GM23338 (cell line): ENCODE results near the gene CPXM2. TPM values are rescaled to one million over a fixed set of nuclear protein-coding genes. Genes with fewer than 3 reads are reported as not detected.

ENCODE experiments used
- ATAC-seq: fragments of 200-7000 bp; cut with Tn5 transposase; 3 replicates; pipeline ENCODE4 v1.9.1; 2020
- DNase-seq: peaks from one replicate; pipeline ENCODE4 v3.0.0-alpha.2; 2015; ENCODE audit warnings: low spot score
- H2AFZ ChIP-seq: fragments of 200-600 bp; sonication (generic); 2 replicates; pipeline ENCODE4 v1.8.0; 2016; ENCODE audit warnings: antibody characterized with exemption, mild to moderate bottlenecking, moderate library complexity
- H3F3A ChIP-seq: fragments of 200-600 bp; sonication (generic); replicated peaks from 2 replicates; pipeline ENCODE4 v1.8.0; 2017; ENCODE audit warnings: antibody characterized with exemption, mixed run types, low read depth
- H3K27ac ChIP-seq: fragments of 200-600 bp; sonication (generic); 2 replicates; pipeline ENCODE4 v1.6.1; 2016; ENCODE audit warnings: low read depth
- H3K27me3 ChIP-seq: fragments of 200-600 bp; sonication (generic); 2 replicates; pipeline ENCODE4 v1.8.0; 2016; ENCODE audit warnings: mild to moderate bottlenecking, mixed run types, moderate library complexity; ENCODE audit not compliant: insufficient read depth
- H3K36me3 ChIP-seq: fragments of 200-600 bp; sonication (generic); 2 replicates; pipeline ENCODE4 v1.8.0; 2016; ENCODE audit warnings: mild to moderate bottlenecking; ENCODE audit not compliant: insufficient read depth
- H3K4me1 ChIP-seq: fragments of 200-600 bp; sonication (generic); 2 replicates; pipeline ENCODE4 v1.8.0; 2016; ENCODE audit warnings: mild to moderate bottlenecking, moderate library complexity; ENCODE audit not compliant: insufficient read depth
- H3K4me2 ChIP-seq: fragments of 200-600 bp; sonication (generic); 2 replicates; pipeline ENCODE4 v1.7.1; 2017; ENCODE audit warnings: mixed run types
- H3K4me3 ChIP-seq: fragments of 200-600 bp; sonication (generic); 2 replicates; pipeline ENCODE4 v1.6.1; 2016; ENCODE audit warnings: mixed run types
- H3K79me2 ChIP-seq: fragments of 200-600 bp; sonication (generic); replicated peaks from 2 replicates; pipeline ENCODE4 v1.8.0; 2017; ENCODE audit warnings: mild to moderate bottlenecking; ENCODE audit not compliant: insufficient read depth
- H3K9me2 ChIP-seq: fragments of 200-600 bp; sonication (generic); 2 replicates; pipeline ENCODE4 v1.8.0; 2017; ENCODE audit not compliant: insufficient read depth
- H4K20me1 ChIP-seq: fragments of 200-600 bp; sonication (generic); replicated peaks from 2 replicates; pipeline ENCODE4 v1.8.0; 2017; ENCODE audit warnings: mild to moderate bottlenecking; ENCODE audit not compliant: insufficient read depth
- H3K27ac Mint-ChIP-seq: 2 replicates; pipeline ENCODE4 v1.8.0; 2020; ENCODE audit warnings: inconsistent platforms, mild to moderate bottlenecking, moderate library complexity, mixed read lengths
- H3K27me3 Mint-ChIP-seq: 3 replicates; pipeline ENCODE4 v1.8.0; 2022; ENCODE audit warnings: low read depth, mild to moderate bottlenecking, moderate library complexity, mixed read lengths, inconsistent platforms; ENCODE audit not compliant: insufficient read depth, poor library complexity
- H3K36me3 Mint-ChIP-seq: 3 replicates; pipeline ENCODE4 v1.8.0; 2021; ENCODE audit warnings: low read depth, mild to moderate bottlenecking, inconsistent platforms, moderate library complexity, mixed read lengths
- H3K4me1 Mint-ChIP-seq: 3 replicates; pipeline ENCODE4 v1.8.0; 2020; ENCODE audit warnings: mild to moderate bottlenecking, inconsistent platforms, mixed read lengths
- H3K4me3 Mint-ChIP-seq: 3 replicates; pipeline ENCODE4 v1.8.0; 2021; ENCODE audit warnings: moderate library complexity, mild to moderate bottlenecking, inconsistent platforms, mixed read lengths
- H3K9me3 Mint-ChIP-seq: 3 replicates; pipeline ENCODE4 v1.8.0; 2020; ENCODE audit warnings: moderate library complexity, mild to moderate bottlenecking, inconsistent platforms, mixed read lengths
- CREB1 ChIP-seq: fragments of 250-450 bp; sonication (Bioruptor Pico); IDR thresholded peaks from 2 replicates; pipeline ENCODE4 v1.5.0; 2020; ENCODE audit warnings: low read depth, mild to moderate bottlenecking, moderate library complexity
- ETS1 ChIP-seq: IDR thresholded peaks from 2 replicates; pipeline ENCODE4 v1.6.1; 2016; ENCODE audit warnings: antibody characterized with exemption
- EZH2 ChIP-seq: fragments of 200-600 bp; sonication (generic); IDR thresholded peaks from one replicate; pipeline ENCODE4 v1.8.0; 2017; ENCODE audit warnings: antibody characterized with exemption, mild to moderate bottlenecking, low read depth; ENCODE audit not compliant: unreplicated experiment
- EZH2phosphoT487 ChIP-seq: fragments of 200-600 bp; sonication (generic); IDR thresholded peaks from one replicate; pipeline ENCODE4 v1.8.1; 2018; ENCODE audit warnings: antibody characterized with exemption; ENCODE audit not compliant: unreplicated experiment
- JUNB ChIP-seq: IDR thresholded peaks from one replicate; pipeline ENCODE4 v1.6.1; 2016; ENCODE audit warnings: antibody characterized with exemption; ENCODE audit not compliant: unreplicated experiment
- NANOG ChIP-seq: IDR thresholded peaks from 2 replicates; pipeline ENCODE4 v1.6.1; 2016; ENCODE audit warnings: antibody characterized with exemption, borderline replicate concordance
- POLR2AphosphoS5 ChIP-seq: IDR thresholded peaks from 2 replicates; pipeline ENCODE4 v1.6.1; 2016; ENCODE audit warnings: antibody characterized with exemption, low read depth
- REST ChIP-seq: IDR thresholded peaks from one replicate; pipeline ENCODE4 v1.6.1; 2018; ENCODE audit warnings: antibody characterized with exemption; ENCODE audit not compliant: unreplicated experiment
- STAT1 ChIP-seq: IDR thresholded peaks from one replicate; pipeline ENCODE4 v1.6.1; 2016; ENCODE audit warnings: antibody characterized with exemption; ENCODE audit not compliant: unreplicated experiment
- ZNF114 ChIP-seq: fragments of 250-450 bp; sonication (Bioruptor Pico); IDR thresholded peaks from 2 replicates; pipeline ENCODE4 v1.5.0; 2020; ENCODE audit warnings: mild to moderate bottlenecking, moderate library complexity
- ZNF331 ChIP-seq: fragments of 250-450 bp; sonication (Bioruptor Pico); IDR thresholded peaks from 2 replicates; pipeline ENCODE4 v1.5.0; 2020; ENCODE audit warnings: low read depth, mild to moderate bottlenecking, moderate library complexity
- ZNF462 ChIP-seq: fragments of 250-450 bp; sonication (Bioruptor Pico); IDR thresholded peaks from 2 replicates; pipeline ENCODE4 v1.5.0; 2020; ENCODE audit warnings: mild to moderate bottlenecking, moderate library complexity
- polyA plus RNA-seq: library from polyadenylated mRNA; unstranded; fragments of >200 nt; fragmentation: Nextera tagmentation; extraction: Ambion mirVana; gene quantifications from 2 replicates; pipeline ENCODE4 v1.2.1, GENCODE V29; 2016
- total RNA-seq: library from RNA; depleted of rRNA; stranded (reverse); fragments of >200 nt; shearing (Covaris generic); gene quantifications from 2 replicates; pipeline ENCODE4 v1.2.3, GENCODE V29; 2014
- TF ChIP-seq, protein P1 (sequence below), 2 experiments: fragments of 200-600 bp in 1 of 2; sonication (generic) in 1 of 2; conservative IDR thresholded peaks; 2 replicates each; pipeline versions ENCODE4 v1.5.1 to v1.6.1; 2016 to 2017; ENCODE audit warnings: antibody characterized with exemption in 2 of 2, low read depth in 2 of 2, mild to moderate bottlenecking in 2 of 2, moderate library complexity in 1 of 2

CPXM2 gene
- total and polyA plus RNA-seq, 2 experiments from 2014 or later, result 1.6 to 8.1 TPM

DNA sequence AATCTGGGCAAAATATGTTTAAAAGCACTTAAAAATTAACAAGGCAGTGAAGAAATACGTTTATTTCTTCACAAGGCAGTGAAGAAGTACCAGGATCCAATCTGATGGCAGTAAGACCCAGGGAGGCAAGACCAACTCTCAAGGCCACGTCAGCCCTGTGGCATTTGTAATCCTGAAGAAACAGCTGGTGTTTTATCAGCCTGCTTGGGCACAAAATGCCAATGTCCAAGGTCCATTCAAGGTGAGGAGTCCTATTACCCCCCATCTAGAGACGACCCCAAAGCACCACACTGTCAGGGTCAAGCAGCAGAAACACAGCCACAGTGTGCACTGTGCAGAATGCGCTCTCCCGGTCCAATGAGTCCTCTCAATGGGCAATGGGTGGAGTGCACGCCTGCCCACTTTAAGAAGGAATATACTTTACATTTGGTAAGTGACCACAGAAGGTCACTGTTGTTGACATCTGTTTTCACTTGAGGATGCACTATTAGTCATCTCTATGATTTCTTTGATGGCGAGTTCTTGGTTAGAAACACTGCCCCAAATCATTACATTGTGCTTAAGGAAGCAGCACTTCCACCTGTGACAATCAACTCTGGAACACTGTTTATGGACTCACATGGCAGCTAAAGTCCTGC lies 12.8 kb downstream of the CPXM2 start:
- Histone ChIP-seq H3K4me3 (no peak overlapping the region), H3K27ac (no peak overlapping the region), H2AFZ (no peak overlapping the region), H3K79me2 (no peaks in the 10 kb centered on the region), H3K9me2 (peaks cover 6% of the 10 kb centered on the region; the same call in 1 of the 2 replicates), H3K36me3 (no peaks in the 10 kb centered on the region; the same call in 1 of the 2 replicates), H4K20me1 (no peaks in the 10 kb centered on the region), H3K27me3 (no peaks in the 10 kb centered on the region), H3K4me1 (no peaks in the 10 kb centered on the region), H3K4me2 (no peak overlapping the region), H3F3A (no peaks in the 10 kb centered on the region)
- TF ChIP-seq ZNF331, result no peak
- TF ChIP-seq STAT1, result no peak
- TF ChIP-seq JUNB, result no peak
- no peak for TF ChIP-seq EZH2phosphoT487
- TF ChIP-seq, protein P1, sequence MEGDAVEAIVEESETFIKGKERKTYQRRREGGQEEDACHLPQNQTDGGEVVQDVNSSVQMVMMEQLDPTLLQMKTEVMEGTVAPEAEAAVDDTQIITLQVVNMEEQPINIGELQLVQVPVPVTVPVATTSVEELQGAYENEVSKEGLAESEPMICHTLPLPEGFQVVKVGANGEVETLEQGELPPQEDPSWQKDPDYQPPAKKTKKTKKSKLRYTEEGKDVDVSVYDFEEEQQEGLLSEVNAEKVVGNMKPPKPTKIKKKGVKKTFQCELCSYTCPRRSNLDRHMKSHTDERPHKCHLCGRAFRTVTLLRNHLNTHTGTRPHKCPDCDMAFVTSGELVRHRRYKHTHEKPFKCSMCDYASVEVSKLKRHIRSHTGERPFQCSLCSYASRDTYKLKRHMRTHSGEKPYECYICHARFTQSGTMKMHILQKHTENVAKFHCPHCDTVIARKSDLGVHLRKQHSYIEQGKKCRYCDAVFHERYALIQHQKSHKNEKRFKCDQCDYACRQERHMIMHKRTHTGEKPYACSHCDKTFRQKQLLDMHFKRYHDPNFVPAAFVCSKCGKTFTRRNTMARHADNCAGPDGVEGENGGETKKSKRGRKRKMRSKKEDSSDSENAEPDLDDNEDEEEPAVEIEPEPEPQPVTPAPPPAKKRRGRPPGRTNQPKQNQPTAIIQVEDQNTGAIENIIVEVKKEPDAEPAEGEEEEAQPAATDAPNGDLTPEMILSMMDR (conservative IDR thresholded peaks at IDR 0.05; ENCODE audit: low read depth in 2 of 2), result no peak
- TF ChIP-seq ZNF114 (CRISPR knock-in tag), result no peak
- no peak for TF ChIP-seq NANOG
- TF ChIP-seq REST, result no peak
- TF ChIP-seq EZH2, result no peak
- no peak for TF ChIP-seq ETS1
- TF ChIP-seq CREB1 (CRISPR knock-in tag), result no peak
- TF ChIP-seq POLR2AphosphoS5, result no peak
- TF ChIP-seq ZNF462 (CRISPR knock-in tag), result no peak
- Mint-ChIP-seq H3K9me3 (peaks cover 3% of the 10 kb centered on the region; the same call in 1 of the 3 replicates), H3K4me3 (no peak overlapping the region), H3K27me3 (peaks cover 5% of the 10 kb centered on the region), H3K27ac (no peak overlapping the region), H3K36me3 (peaks cover 15% of the 10 kb centered on the region; the same call in 2 of the 3 replicates), H3K4me1 (no peaks in the 10 kb centered on the region)
- DNase-seq, result no peak
- ATAC-seq, result no peak
